WERI-Rb-1 (cell line): Measurements from ENCODE around the gene PROZ.
A peak's percentile ranks its signal among the peaks of the same experiment; 100 is the strongest.

Source experiments
- DNase-seq: peaks from one replicate; pipeline ENCODE4 v3.0.0-alpha.2; 2020
- H3K27ac ChIP-seq: fragments of 250-450 bp; sonication (Bioruptor Pico); 2 replicates; pipeline ENCODE4 v1.5.1; 2020; ENCODE audit warnings: mild to moderate bottlenecking, moderate library complexity
- H3K27me3 ChIP-seq: fragments of 250-450 bp; sonication (Bioruptor Pico); 2 replicates; pipeline ENCODE4 v1.5.1; 2021; ENCODE audit warnings: mild to moderate bottlenecking, low read depth, moderate library complexity; ENCODE audit not compliant: insufficient read depth, severe bottlenecking
- H3K36me3 ChIP-seq: fragments of 250-450 bp; sonication (Bioruptor Pico); 2 replicates; pipeline ENCODE4 v1.5.1; 2020; ENCODE audit warnings: mild to moderate bottlenecking, moderate library complexity
- H3K4me3 ChIP-seq: 2 replicates; pipeline ENCODE4 v1.5.1; 2011; ENCODE audit warnings: low read depth, mild to moderate bottlenecking, control low read depth, low read length
- H3K9me3 ChIP-seq: fragments of 250-450 bp; sonication (Bioruptor Pico); 2 replicates; pipeline ENCODE4 v1.5.1; 2021; ENCODE audit warnings: mild to moderate bottlenecking, moderate library complexity; ENCODE audit not compliant: severe bottlenecking
- TF ChIP-seq, protein P1 (sequence below): IDR thresholded peaks from 2 replicates; pipeline ENCODE4 v1.5.1; 2011; ENCODE audit warnings: low read depth, mild to moderate bottlenecking, control low read depth, inconsistent platforms, low read length

The PROZ gene

DNA sequence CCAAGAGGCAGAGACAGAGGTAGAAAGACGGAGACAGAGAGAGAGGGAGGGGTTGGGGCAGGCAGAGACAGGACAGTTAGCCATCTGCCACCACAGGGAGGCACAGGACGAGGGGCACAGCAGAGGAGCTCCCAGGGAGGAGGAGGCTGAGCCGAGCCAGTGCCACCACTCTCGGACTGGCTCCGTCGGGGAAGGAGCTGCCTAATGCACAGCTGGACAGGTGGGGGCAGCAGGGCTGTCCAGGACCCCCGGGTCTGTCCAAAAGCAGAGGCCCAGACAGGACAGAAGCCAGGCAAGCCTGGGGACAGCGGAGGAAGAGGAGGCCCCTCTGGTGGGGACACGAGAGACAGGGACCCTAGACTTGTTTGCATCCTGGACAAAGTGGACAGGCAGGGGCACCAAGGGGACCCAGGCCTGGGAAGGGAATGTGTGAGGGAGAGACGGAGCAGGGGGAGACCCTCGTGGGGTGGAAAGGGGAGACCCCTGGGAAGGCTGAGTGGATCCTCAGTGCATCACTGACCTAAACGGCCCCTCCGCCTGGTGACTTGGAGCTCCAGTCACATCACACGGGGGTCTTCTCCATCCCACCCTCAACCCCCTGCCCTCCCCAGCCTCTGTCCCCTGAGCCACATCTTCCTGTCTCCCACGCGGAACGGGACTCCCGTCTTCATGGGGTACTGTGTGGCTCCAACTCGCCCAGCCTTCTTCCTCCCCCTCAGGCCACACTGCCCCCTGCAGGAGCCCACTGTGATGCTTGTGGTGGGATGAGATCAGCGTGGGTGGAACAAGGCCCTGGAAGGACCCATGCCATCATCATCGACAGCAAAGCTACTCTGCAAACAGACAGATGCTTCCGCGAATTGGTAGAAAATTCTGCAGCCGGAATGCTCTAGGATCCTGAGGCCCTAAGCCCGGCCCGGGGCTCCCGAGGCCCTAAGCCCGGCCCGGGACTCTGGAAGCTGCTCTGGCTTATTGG lies 34.9 kb upstream of the PROZ start:
- Histone ChIP-seq H3K9me3 (no peaks in the 10 kb centered on the region), H3K4me3 (no peak overlapping the region; the same call in 1 of the 2 replicates), H3K36me3 (no peaks in the 10 kb centered on the region), H3K27me3 (no peaks in the 10 kb centered on the region), H3K27ac (peak overlapping the region; percentile 33)
- DNase-seq: peak; percentile 73
- TF ChIP-seq, protein P1, sequence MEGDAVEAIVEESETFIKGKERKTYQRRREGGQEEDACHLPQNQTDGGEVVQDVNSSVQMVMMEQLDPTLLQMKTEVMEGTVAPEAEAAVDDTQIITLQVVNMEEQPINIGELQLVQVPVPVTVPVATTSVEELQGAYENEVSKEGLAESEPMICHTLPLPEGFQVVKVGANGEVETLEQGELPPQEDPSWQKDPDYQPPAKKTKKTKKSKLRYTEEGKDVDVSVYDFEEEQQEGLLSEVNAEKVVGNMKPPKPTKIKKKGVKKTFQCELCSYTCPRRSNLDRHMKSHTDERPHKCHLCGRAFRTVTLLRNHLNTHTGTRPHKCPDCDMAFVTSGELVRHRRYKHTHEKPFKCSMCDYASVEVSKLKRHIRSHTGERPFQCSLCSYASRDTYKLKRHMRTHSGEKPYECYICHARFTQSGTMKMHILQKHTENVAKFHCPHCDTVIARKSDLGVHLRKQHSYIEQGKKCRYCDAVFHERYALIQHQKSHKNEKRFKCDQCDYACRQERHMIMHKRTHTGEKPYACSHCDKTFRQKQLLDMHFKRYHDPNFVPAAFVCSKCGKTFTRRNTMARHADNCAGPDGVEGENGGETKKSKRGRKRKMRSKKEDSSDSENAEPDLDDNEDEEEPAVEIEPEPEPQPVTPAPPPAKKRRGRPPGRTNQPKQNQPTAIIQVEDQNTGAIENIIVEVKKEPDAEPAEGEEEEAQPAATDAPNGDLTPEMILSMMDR: peak; percentile 88

DNA sequence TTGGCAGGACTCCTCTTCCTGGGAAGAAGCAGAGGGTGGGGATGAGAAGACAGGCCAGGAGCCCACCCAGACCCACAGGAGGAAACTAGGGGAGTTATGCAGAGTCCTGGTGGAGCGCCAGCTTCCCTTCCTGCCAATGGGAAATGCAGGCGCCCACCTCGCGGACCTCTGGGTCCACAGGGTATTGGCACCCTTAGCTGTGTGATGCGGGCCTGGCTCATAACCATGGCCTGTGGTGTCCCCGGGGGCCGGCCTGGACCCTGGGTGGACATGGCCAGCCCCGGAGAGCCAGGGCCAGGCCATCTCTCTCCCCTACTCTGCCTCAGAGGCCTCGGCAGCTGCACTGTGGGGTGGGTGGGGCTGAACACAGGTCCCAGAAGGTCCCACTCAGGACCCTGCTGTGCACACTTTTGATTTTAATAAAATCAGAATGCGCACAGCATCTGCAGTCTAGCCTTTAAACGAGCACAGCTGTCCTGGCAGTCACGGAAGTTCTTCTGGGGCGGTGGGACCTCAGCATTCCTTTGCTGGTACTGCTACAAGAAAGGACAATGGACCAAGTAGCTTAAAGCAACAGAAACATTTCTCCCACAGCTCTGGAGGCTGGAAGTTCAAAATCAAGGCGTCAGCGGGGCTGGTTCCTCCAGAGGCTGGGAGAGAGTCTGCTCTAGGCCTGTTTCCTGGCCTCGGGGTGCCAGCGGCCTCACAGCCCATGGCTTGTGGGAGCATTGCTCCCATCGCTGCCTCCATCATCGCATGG lies 34.1 kb upstream of the PROZ start:
- H3K9me3 ChIP-seq: no peaks in the 10 kb centered on the region
- H3K4me3 ChIP-seq: no peak overlapping the region
- DNase-seq: peak; percentile 8
- H3K36me3 ChIP-seq: no peaks in the 10 kb centered on the region
- no peaks in the 10 kb centered on the region for H3K27me3 ChIP-seq
- TF ChIP-seq, protein P1: no peak
- no peak overlapping the region for H3K27ac ChIP-seq

DNA sequence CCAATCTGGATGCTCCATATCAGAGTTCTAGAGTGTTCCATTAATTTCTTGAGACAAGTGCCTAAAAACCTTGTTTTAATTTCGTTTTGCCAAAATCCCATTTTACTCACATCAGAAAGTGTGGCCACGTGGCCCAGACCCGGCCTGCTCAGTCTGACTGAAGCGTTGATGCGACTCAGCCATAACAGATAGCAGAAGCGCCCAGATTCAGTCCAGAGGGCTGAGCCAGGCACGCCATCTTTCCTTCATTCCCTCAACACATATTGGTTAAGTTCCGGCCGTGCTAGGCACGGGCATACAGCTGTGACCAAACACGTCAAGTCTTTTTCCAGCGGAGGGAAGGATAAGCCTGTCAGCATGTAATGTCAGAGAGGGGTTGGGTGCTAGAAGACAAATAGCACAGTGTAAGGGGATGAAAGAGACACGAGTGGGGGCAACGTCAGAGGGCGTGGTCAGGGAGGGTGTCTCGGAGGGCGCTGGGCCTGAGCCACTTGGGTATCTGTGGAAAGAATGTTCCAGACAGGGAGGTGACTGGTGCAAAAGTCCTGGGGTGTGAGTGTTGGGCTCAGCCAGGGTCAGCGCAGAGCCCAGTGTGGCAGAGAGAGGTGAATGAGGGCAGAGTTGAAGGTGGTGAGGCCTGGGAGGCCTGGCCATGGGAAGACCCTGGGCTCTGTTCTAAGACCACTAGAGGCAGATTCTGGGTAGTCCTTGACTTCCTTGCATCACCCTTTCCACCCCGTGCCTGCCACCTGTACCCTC lies 32.8 kb upstream of the PROZ start:
- Histone ChIP-seq H3K4me3 (no peak overlapping the region), H3K36me3 (no peaks in the 10 kb centered on the region), H3K27me3 (no peaks in the 10 kb centered on the region), H3K9me3 (no peaks in the 10 kb centered on the region), H3K27ac (no peak overlapping the region)
- TF ChIP-seq, protein P1: no peak
- peak; percentile 10 for DNase-seq

DNA sequence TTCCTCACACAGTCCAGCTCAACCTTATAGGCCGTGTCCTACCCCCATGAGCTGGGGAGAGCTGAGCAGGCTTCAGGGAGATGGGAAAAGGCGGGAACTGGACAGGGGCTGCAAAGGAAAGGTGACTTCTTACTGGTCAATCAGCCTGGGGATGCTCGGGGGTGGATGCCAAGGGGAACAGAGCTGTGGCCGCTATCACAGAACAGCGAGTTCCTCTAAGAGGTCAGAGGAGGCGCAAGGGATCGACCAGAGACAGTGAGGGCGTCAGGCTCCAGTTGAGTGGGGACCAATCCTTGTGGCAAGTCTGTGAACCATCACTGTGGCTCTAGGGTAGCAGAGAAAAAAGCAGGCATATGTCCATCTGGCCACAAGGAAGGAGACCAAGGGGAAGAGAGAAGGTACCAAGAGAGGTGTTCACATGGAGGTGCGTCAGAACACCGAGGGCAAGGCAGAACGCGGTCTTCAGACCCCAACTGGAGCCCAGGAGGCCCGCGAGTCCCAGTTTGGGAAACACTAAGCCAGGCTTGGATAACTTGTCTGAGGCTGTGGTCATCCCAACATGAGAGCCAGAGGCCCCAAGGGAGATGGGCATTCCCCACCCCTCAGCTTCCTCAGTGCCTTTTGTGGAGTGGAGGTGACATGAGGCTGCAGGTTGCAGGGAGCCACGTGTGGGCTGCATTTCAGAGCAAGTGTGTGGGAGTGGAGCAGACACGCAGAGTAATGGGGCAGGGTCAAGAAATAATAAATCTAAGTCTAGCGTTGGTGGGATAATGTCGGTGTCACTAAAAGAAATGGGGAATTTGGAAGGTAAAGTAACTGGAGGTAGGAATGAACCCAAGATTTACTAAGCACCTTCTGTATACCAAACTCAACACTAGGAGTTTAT lies 31.9 kb upstream of the PROZ start:
- Histone ChIP-seq H3K27ac (no peak overlapping the region), H3K27me3 (no peaks in the 10 kb centered on the region), H3K36me3 (no peaks in the 10 kb centered on the region), H3K4me3 (no peak overlapping the region), H3K9me3 (no peaks in the 10 kb centered on the region)
- peak; percentile 8 for DNase-seq
- TF ChIP-seq, protein P1: no peak

DNA sequence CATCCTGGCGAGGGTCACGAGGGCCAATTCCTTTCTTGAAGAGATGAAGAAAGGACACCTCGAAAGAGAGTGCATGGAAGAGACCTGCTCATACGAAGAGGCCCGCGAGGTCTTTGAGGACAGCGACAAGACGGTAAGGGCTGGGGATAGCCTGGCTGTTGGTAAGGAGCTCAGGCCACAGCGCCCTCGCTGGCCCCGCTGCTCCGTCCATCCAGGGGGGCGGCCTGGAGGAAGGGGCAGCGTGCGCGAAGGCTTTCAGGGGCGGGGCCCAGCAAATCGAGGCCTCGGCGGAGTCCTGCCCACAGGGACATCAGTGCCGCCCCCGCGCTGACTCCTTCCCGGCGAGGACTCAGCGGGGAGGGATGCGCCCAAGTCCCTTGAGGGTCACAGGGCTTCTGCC lies 29.0 kb upstream of the PROZ start:
- H3K27ac ChIP-seq: no peak overlapping the region
- no peaks in the 10 kb centered on the region for H3K9me3 ChIP-seq
- DNase-seq: peak; percentile 7
- TF ChIP-seq, protein P1: no peak
- no peak overlapping the region for H3K4me3 ChIP-seq
- H3K36me3 ChIP-seq: no peaks in the 10 kb centered on the region
- no peaks in the 10 kb centered on the region for H3K27me3 ChIP-seq
